NT2/D1 (cell line): ENCODE measurements around the gene CXCL6.
A peak's percentile ranks its signal among the peaks of the same experiment; 100 is the strongest.

Experiments
- DNase-seq: peaks from one replicate; pipeline ENCODE4 v3.0.0-alpha.2; 2011; ENCODE audit warnings: low read depth, low spot score
- H3K27me3 ChIP-seq: 2 replicates; pipeline ENCODE4 v1.6.0; 2011; ENCODE audit warnings: mild to moderate bottlenecking; ENCODE audit not compliant: insufficient read length, insufficient read depth
- H3K36me3 ChIP-seq: 2 replicates; pipeline ENCODE4 v1.6.1; 2011; ENCODE audit warnings: mild to moderate bottlenecking, low read length, mixed read lengths; ENCODE audit not compliant: insufficient read depth, insufficient read length
- H3K4me1 ChIP-seq: 2 replicates; pipeline ENCODE4 v1.5.1; 2011; ENCODE audit not compliant: insufficient read depth, insufficient read length
- H3K4me3 ChIP-seq: 2 replicates; pipeline ENCODE4 v1.5.1; 2011; ENCODE audit warnings: low read depth; ENCODE audit not compliant: insufficient read length
- H3K9ac ChIP-seq: 2 replicates; pipeline ENCODE4 v1.6.0; 2011; ENCODE audit warnings: low read depth; ENCODE audit not compliant: insufficient read length
- H3K9me3 ChIP-seq: 2 replicates; pipeline ENCODE4 v1.5.1; 2011; ENCODE audit warnings: mild to moderate bottlenecking, low read length; ENCODE audit not compliant: insufficient read depth
- SUZ12 ChIP-seq: IDR thresholded peaks from 2 replicates; pipeline ENCODE4 v1.6.1; 2011; ENCODE audit not compliant: insufficient read length, insufficient read depth; ENCODE audit errors: extremely low read depth
- YY1 ChIP-seq: IDR thresholded peaks from 2 replicates; pipeline ENCODE4 v1.6.1; 2011; ENCODE audit not compliant: insufficient read length, insufficient read depth
- ZNF274 ChIP-seq: IDR thresholded peaks from 2 replicates; pipeline ENCODE4 v1.6.1; 2011; ENCODE audit warnings: mild to moderate bottlenecking, low read depth, low read length

CXCL6 gene

DNA sequence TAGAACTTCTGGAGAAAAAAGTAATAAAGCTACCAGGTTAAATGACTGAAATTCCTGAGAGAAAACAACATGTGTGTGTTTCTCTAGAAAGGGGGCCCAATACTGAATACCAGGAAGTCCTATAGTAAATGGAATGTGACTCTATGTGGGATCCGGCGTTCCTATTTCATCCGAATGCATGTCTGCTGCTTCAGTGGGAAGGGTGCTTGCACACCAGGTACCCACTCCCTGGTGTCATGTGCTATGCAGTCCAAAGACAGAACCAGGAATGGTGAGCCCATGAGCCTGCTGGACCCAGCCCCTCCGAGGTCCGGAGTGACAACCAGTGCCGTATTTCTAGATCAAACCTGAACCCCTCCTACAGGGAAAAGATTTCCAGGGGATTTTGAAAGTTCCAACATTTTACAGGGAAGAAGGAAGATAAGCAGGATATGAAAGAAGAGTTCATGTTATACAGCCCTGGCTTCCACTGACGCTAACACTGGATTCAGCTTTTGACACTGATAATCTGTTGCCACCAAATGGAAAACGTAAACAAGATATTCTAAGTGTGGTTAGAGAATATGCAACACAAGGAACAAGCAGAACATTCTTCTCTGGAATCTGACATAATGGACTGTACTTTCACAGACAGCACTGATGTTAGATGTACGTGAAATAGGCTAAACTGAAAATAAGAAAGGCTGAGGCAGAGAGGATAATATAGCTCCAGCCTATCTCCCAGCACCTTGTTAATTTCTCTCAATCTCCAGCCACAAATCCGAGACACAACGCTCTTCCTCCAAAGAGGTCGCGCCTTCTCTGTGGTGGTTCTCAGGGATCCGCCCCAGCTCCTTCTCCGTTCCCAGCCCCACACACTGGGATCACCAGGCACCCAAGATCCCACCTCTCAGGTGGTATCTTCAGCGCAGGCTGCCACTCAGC is 32.0 kb downstream of the CXCL6 start:
- TF ChIP-seq SUZ12 (no peak), ZNF274 (no peak), YY1 (no peak)
- H3K4me1 ChIP-seq = no peaks in the 10 kb centered on the region
- H3K9ac ChIP-seq = peak overlapping the region; percentile 50
- peak overlapping the region; percentile 50 for H3K4me3 ChIP-seq
- no peaks in the 10 kb centered on the region for H3K36me3 ChIP-seq
- H3K27me3 ChIP-seq = peaks cover 22% of the 10 kb centered on the region
- no peaks in the 10 kb centered on the region for H3K9me3 ChIP-seq
- DNase-seq = no peak

DNA sequence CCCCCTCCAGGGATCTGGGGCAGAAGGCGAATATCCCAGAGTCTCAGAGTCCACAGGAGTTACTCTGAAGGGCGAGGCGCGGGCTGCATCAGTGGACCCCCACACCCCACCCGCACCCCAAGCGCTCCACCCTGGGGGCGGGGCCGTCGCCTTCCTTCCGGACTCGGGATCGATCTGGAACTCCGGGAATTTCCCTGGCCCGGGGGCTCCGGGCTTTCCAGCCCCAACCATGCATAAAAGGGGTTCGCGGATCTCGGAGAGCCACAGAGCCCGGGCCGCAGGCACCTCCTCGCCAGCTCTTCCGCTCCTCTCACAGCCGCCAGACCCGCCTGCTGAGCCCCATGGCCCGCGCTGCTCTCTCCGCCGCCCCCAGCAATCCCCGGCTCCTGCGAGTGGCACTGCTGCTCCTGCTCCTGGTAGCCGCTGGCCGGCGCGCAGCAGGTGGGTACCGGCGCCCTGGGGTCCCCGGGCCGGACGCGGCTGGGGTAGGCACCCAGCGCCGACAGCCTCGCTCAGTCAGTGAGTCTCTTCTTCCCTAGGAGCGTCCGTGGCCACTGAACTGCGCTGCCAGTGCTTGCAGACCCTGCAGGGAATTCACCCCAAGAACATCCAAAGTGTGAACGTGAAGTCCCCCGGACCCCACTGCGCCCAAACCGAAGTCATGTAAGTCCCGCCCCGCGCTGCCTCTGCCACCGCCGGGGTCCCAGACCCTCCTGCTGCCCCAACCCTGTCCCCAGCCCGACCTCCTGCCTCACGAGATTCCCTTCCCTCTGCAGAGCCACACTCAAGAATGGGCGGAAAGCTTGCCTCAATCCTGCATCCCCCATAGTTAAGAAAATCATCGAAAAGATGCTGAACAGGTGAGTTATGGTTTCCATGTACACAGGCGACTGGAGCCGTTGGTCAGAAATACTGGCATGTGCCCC is 32.9 kb downstream of the CXCL6 start, which contains the start of gene CXCL1:
CXCL1 (plus strand) TSS at position 264 of the 926 bp plus-strand sequence; CDS start at position 342, 78 bp downstream.
- Histone ChIP-seq H3K4me3 (peak within 1 kb of the TSS; percentile 50), H3K9me3 (no peaks in the 10 kb centered on the region), H3K4me1 (no peaks in the 10 kb centered on the region), H3K27me3 (peaks cover 22% of the 10 kb centered on the region), H3K36me3 (no peaks in the 10 kb centered on the region), H3K9ac (peak within 1 kb of the TSS; percentile 50)
- TF ChIP-seq YY1 = no peak
- DNase-seq = no peak

DNA sequence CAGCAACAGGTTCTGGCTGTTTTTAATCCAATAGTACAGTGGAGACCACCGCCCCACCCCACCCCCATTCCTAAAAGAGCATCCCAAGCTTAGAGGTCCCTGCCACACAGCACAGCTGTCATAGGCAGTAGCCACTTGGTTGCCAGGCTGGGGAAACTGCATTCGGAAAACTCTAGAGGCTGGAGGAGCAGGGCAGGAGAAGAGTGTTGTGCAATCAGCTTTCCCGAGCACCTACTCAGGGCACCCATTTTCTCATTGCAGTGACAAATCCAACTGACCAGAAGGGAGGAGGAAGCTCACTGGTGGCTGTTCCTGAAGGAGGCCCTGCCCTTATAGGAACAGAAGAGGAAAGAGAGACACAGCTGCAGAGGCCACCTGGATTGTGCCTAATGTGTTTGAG is 33.8 kb downstream of the CXCL6 start:
- no peak overlapping the region for H3K4me3 ChIP-seq
- no peaks in the 10 kb centered on the region for H3K36me3 ChIP-seq
- no peak overlapping the region for H3K9ac ChIP-seq
- no peaks in the 10 kb centered on the region for H3K9me3 ChIP-seq
- peaks cover 22% of the 10 kb centered on the region for H3K27me3 ChIP-seq
- no peaks in the 10 kb centered on the region for H3K4me1 ChIP-seq
- TF ChIP-seq YY1 = no peak
- no peak for DNase-seq

DNA sequence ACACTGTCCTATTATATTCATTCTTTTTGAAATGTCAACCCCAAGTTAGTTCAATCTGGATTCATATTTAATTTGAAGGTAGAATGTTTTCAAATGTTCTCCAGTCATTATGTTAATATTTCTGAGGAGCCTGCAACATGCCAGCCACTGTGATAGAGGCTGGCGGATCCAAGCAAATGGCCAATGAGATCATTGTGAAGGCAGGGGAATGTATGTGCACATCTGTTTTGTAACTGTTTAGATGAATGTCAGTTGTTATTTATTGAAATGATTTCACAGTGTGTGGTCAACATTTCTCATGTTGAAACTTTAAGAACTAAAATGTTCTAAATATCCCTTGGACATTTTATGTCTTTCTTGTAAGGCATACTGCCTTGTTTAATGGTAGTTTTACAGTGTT is 34.3 kb downstream of the CXCL6 start:
- no peaks in the 10 kb centered on the region for H3K9me3 ChIP-seq
- H3K36me3 ChIP-seq = no peaks in the 10 kb centered on the region
- peaks cover 22% of the 10 kb centered on the region for H3K27me3 ChIP-seq
- no peak overlapping the region for H3K4me3 ChIP-seq
- H3K9ac ChIP-seq = no peak overlapping the region
- no peak for DNase-seq
- no peaks in the 10 kb centered on the region for H3K4me1 ChIP-seq
- TF ChIP-seq YY1 (no peak), SUZ12 (no peak), ZNF274 (no peak)

DNA sequence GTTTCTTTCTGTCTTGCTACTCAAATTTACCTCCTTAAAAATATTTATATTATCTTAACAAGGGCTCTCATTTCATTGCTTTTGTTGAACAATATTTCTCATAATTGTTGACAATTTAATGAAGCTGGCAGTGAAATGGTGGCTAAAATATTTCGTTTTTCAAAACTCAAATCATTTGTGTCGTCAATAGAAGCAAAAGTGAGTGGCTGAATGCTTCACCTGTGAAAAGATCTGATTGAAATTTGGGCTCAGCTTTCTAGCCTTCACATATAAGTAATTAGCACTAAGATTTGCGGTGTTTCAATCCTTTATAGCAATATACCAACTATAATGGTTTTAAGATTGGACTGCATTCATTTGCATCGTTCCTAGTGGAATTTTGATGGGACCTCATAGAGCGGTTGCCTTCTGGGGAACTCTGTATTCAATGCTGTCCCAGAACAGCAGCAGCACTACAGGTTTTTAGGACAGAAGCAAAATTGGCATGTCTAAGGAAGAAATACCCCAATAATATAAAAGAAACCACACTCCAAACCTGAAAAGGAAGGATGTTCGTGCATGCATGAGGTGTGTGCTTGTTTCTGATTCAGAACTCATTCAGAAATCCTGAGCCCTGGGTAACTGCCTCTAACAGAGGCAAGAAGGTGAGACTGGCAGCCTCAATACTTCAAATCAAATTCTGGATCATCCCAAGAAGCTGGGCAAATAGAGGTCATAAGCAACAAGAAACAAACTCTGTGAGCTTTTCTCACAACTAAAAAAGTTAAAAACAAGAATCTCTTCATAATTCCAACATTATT is 35.2 kb downstream of the CXCL6 start:
- no peak for DNase-seq
- no peak overlapping the region for H3K9ac ChIP-seq

DNA sequence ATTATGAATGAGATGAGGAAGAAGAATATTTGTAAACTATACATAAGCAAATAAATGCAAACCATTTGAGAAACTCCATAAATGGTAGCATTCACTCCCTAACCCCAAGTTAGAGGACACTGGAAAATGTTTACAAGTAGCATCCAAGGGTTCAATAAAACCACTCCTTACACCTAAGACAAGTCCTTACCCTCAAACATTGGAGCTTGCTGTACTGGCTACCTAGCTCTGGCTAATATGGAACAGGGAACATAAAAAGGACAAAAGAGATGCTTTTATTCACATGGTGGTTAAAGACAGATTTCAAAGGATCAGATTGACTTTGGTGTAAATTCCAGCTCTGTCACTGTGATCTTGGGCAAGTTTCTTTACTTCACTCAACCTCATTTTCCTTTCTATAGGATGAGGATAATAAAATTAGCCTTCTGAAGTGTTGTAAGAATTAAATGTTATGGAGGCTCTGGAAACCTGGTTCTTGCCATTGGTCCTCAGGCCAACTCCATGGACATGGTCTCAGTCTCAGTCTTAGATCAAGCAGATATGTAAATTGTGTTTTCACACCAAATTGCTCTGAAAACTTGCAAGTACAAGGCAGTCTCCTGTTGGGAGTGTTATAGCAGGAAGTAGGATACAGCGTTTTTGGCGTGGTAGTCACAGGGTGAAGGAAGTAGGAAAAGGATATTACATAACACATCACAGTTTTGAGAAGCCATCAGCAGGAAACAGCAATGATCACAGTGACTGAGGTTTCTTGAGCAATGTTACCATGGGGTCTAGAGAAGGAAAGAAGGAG is 36.0 kb downstream of the CXCL6 start:
- Histone ChIP-seq H3K36me3 (no peaks in the 10 kb centered on the region), H3K9me3 (no peaks in the 10 kb centered on the region), H3K27me3 (peaks cover 22% of the 10 kb centered on the region), H3K4me1 (no peaks in the 10 kb centered on the region), H3K4me3 (no peak overlapping the region), H3K9ac (no peak overlapping the region)
- DNase-seq = no peak
- TF ChIP-seq SUZ12 (no peak), YY1 (no peak), ZNF274 (no peak)

More for the DNA sequence above, 35.2 kb downstream of the CXCL6 start:
- no peak overlapping the region for H3K4me3 ChIP-seq
- H3K27me3 ChIP-seq = peaks cover 22% of the 10 kb centered on the region
- H3K9me3 ChIP-seq = no peaks in the 10 kb centered on the region
- H3K4me1 ChIP-seq = no peaks in the 10 kb centered on the region
- H3K36me3 ChIP-seq = no peaks in the 10 kb centered on the region
- no peak for TF ChIP-seq YY1
